GM18498 (cell line): ENCODE measurements around the gene SPATA18.
"Not testable (repeated sequence)": the region's sequence is repeated elsewhere in the genome, so short reads cannot be mapped to it uniquely, and the experiment has no call there.

Source experiments
- ATAC-seq: cut with Tn5 transposase; IDR thresholded peaks from one replicate; pipeline ENCODE4 v1.9.1; 2021; ENCODE audit warnings: mild to moderate bottlenecking, moderate library complexity; ENCODE audit not compliant: unreplicated experiment

The SPATA18 gene

GRCh38 chr4:52105276-52105675, 54.2 kb downstream of the SPATA18 start:
- ATAC-seq: no peak

GRCh38 chr4:52106191-52106590, 55.1 kb downstream of the SPATA18 start:
- ATAC-seq: no peak

GRCh38 chr4:52106660-52107059, 55.6 kb downstream of the SPATA18 start:
- no peak for ATAC-seq

- no peak for ATAC-seq
Observed at GRCh38 chr4:52107336-52107735, 56.2 kb downstream of the SPATA18 start.

GRCh38 chr4:52107745-52108144, 56.6 kb downstream of the SPATA18 start:
- no peak for ATAC-seq

- ATAC-seq: no peak
Observed at GRCh38 chr4:52110171-52110570, 59.1 kb downstream of the SPATA18 start.

GRCh38 chr4:52111995-52112394, 60.9 kb downstream of the SPATA18 start:
- ATAC-seq: no peak

- no peak for ATAC-seq
Observed at GRCh38 chr4:52112411-52112810, 61.3 kb downstream of the SPATA18 start.

GRCh38 chr4:52116641-52117040, 65.5 kb downstream of the SPATA18 start:
- no peak for ATAC-seq

- no peak for ATAC-seq
Observed at GRCh38 chr4:52126226-52126625, 75.1 kb downstream of the SPATA18 start.

GRCh38 chr4:52126966-52127365, 75.9 kb downstream of the SPATA18 start:
- ATAC-seq: no peak

GRCh38 chr4:52135171-52135570, 84.1 kb downstream of the SPATA18 start:
- no peak for ATAC-seq

GRCh38 chr4:52137152-52137551, 86.0 kb downstream of the SPATA18 start:
- not testable (repeated sequence) for ATAC-seq

- no peak for ATAC-seq
Observed at GRCh38 chr4:52142816-52143215, 91.7 kb downstream of the SPATA18 start.

GRCh38 chr4:52143815-52144214, 92.7 kb downstream of the SPATA18 start:
- no peak for ATAC-seq

- no peak for ATAC-seq
Observed at GRCh38 chr4:52144372-52144771, 93.3 kb downstream of the SPATA18 start.
